Endothelial cell of umbilical vein (primary cell): ENCODE data around the gene SNED1. TPM values are rescaled to one million over a fixed set of nuclear protein-coding genes. Genes with fewer than 3 reads are reported as not detected.

ENCODE experiments used
- BruUV-seq: library from RNA; stranded (reverse); fragments of 400-500 nt; replicated peaks from 2 replicates; lab custom pipeline; 2021; lab: Mats Ljungman, UMichigan
- CTCF ChIA-PET: fragments of 300-600, 350-600 bp; sonication (Branson Sonifier 250); formaldehyde crosslinking; loops from one replicate; lab custom pipeline; 2021; ENCODE audit warnings: antibody characterized with exemption, inconsistent platforms; lab: Charles Lee
- POLR2A ChIA-PET: fragments of 300-600, 350-600 bp; sonication (Branson Sonifier 250); formaldehyde crosslinking; loops from one replicate; lab custom pipeline; 2021; ENCODE audit warnings: antibody characterized with exemption, inconsistent platforms; lab: Charles Lee
- DNase-seq: peaks from one replicate; pipeline ENCODE4 v3.0.0-alpha.2; 2011; ENCODE audit warnings: low read depth, low spot score
- FAIRE-seq: peaks from 2 replicates; lab custom pipeline; 2011; peaks lifted over from hg19 to GRCh38; lab: Jason Lieb, UNC
- H2AFZ ChIP-seq: 2 replicates; pipeline ENCODE4 v1.6.0; 2012; ENCODE audit warnings: low read depth, low read length, control low read depth, inconsistent platforms
- H3K27ac ChIP-seq: 2 replicates; pipeline ENCODE4 v1.5.1; 2011; ENCODE audit warnings: low read depth, mild to moderate bottlenecking, control low read depth, low read length, moderate library complexity; ENCODE audit not compliant: insufficient read depth
- H3K27me3 ChIP-seq, 2 experiments: 2 replicates each; pipeline versions ENCODE4 v1.6.0 to v1.6.1; 2011; ENCODE audit warnings: low read length in 2 of 2, mixed read lengths in 1 of 2; ENCODE audit not compliant: control insufficient read depth in 2 of 2, insufficient read depth in 2 of 2
- H3K36me3 ChIP-seq, 2 experiments: 2 replicates in 1 of 2; 3 replicates in 1 of 2; pipeline ENCODE4 v1.5.1; 2011; ENCODE audit warnings: low read length in 2 of 2, mild to moderate bottlenecking in 1 of 2, moderate library complexity in 1 of 2; ENCODE audit not compliant: control insufficient read depth in 2 of 2, insufficient read depth in 2 of 2; ENCODE audit errors: extremely low read depth in 1 of 2
- H3K4me1 ChIP-seq: 3 replicates; pipeline ENCODE4 v1.5.1; 2011; ENCODE audit warnings: mild to moderate bottlenecking, low read length; ENCODE audit not compliant: control insufficient read depth, insufficient read depth; ENCODE audit errors: extremely low read depth
- H3K4me2 ChIP-seq: 2 replicates; pipeline ENCODE4 v1.6.1; 2011; ENCODE audit warnings: low read length, control low read depth, mixed read lengths; ENCODE audit not compliant: insufficient read depth
- H3K4me3 ChIP-seq, 3 experiments: fragments of 200-600 bp in 1 of 3; sonication (generic), shearing (Covaris generic) in 1 of 3; replicated peaks in 1 of 3; 2 replicates each; pipeline ENCODE4 v1.5.1; 2011 to 2016; ENCODE audit warnings: control low read depth in 3 of 3, low read length in 3 of 3, mild to moderate bottlenecking in 2 of 3, inconsistent platforms in 1 of 3, low read depth in 1 of 3, moderate library complexity in 1 of 3; ENCODE audit not compliant: insufficient read depth in 1 of 3
- H3K79me2 ChIP-seq: 2 replicates; pipeline ENCODE4 v1.6.0; 2012; ENCODE audit warnings: low read length, inconsistent platforms; ENCODE audit not compliant: control insufficient read depth, insufficient read depth
- H3K9ac ChIP-seq: replicated peaks from 2 replicates; pipeline ENCODE3; 2011; ENCODE audit warnings: low read length, control low read depth; ENCODE audit not compliant: insufficient read depth; ENCODE audit errors: extremely low read depth
- H3K9me1 ChIP-seq: replicated peaks from 3 replicates; pipeline ENCODE4 v1.6.0; 2011; ENCODE audit warnings: mild to moderate bottlenecking, low read length; ENCODE audit not compliant: control insufficient read depth, insufficient read depth; ENCODE audit errors: extremely low read depth
- H3K9me3 ChIP-seq: replicated peaks from 2 replicates; pipeline ENCODE4 v1.5.1; 2012; ENCODE audit warnings: low read length, inconsistent platforms; ENCODE audit not compliant: control insufficient read depth, insufficient read depth
- H4K20me1 ChIP-seq: replicated peaks from 2 replicates; pipeline ENCODE3; 2011; ENCODE audit warnings: mild to moderate bottlenecking, low read length; ENCODE audit not compliant: control insufficient read depth, insufficient read depth; ENCODE audit errors: extremely low read depth
- CTCF ChIP-seq, 2 donors: IDR thresholded peaks; 1 replicate in 1 of 2; 2 replicates in 1 of 2; pipeline ENCODE4 v1.5.1; 2011; ENCODE audit warnings: low read length in 2 of 2, mild to moderate bottlenecking in 2 of 2, moderate library complexity in 2 of 2, control low read depth in 1 of 2, inconsistent platforms in 1 of 2, low read depth in 1 of 2; ENCODE audit not compliant: insufficient read depth in 1 of 2; ENCODE audit errors: extremely low read depth in 1 of 2
- EZH2 ChIP-seq: IDR thresholded peaks from 2 replicates; pipeline ENCODE4 v1.6.1; 2012; ENCODE audit warnings: borderline replicate concordance, low read depth, mild to moderate bottlenecking, moderate library complexity, low read length, inconsistent platforms; ENCODE audit not compliant: severe bottlenecking
- FOS ChIP-seq: IDR thresholded peaks from 2 replicates; pipeline ENCODE4 v1.6.1; 2011; ENCODE audit warnings: mild to moderate bottlenecking, low read length, moderate library complexity, borderline replicate concordance; ENCODE audit not compliant: insufficient read depth
- GATA2 ChIP-seq: IDR thresholded peaks from 2 replicates; pipeline ENCODE4 v1.7.0; 2011; ENCODE audit warnings: low read depth, mild to moderate bottlenecking, moderate library complexity, mixed read lengths, low read length; ENCODE audit not compliant: insufficient read length, insufficient read depth
- JUN ChIP-seq: IDR thresholded peaks from 2 replicates; pipeline ENCODE4 v1.6.1; 2011; ENCODE audit warnings: borderline replicate concordance, low read depth; ENCODE audit not compliant: insufficient read length, insufficient read depth
- MAX ChIP-seq: IDR thresholded peaks from 2 replicates; pipeline ENCODE4 v1.6.1; 2011; ENCODE audit not compliant: insufficient read depth, insufficient read length
- MYC ChIP-seq: IDR thresholded peaks from one replicate; pipeline ENCODE4 v1.6.1; 2011; ENCODE audit warnings: mild to moderate bottlenecking, low read depth, low read length
- POLR2A ChIP-seq: IDR thresholded peaks from 2 replicates; pipeline ENCODE4 v1.6.1; 2012; ENCODE audit warnings: low read depth, mild to moderate bottlenecking, control low read depth, low read length
- POLR2AphosphoS5 ChIP-seq: IDR thresholded peaks from 2 replicates; pipeline ENCODE4 v1.6.1; 2012; ENCODE audit warnings: low read depth, mild to moderate bottlenecking, control low read depth, low read length, moderate library complexity; ENCODE audit not compliant: insufficient read depth
- dilution Hi-C: fragments of 300-500 bp; cut with MboI; formaldehyde crosslinking; loops from one replicate; pipeline ENCODE4 v1.15.0; 2019; ENCODE audit warnings: low sequenced_read_pairs; ENCODE audit not compliant: extremely low pct_ligation_motif_present
- intact Hi-C: fragments of 100-400 bp; cut with micrococcal nuclease; formaldehyde crosslinking; loops from one replicate; pipeline ENCODE4 v1.10.0; 2022
- polyA plus RNA-seq, 4 experiments: library from polyadenylated mRNA; depleted of rRNA in 3 of 4; stranded (reverse) in 3 of 4; unstranded in 1 of 4; fragments of >200 nt; gene quantifications; 2 replicates each; pipeline versions ENCODE4 v1.2.1 to v1.2.3, GENCODE V29; 2011 to 2012; ENCODE audit warnings: missing spikeins in 1 of 4
- total RNA-seq: library from RNA; stranded (reverse); gene quantifications from 2 replicates; pipeline ENCODE4 v1.2.3, GENCODE V29; 2021

SNED1 gene
- total and polyA plus RNA-seq, 2 donors (not counting 3 experiments of a cell fraction or from before 2014, with no cell fraction given), result 14.1 to 17.2 TPM

DNA sequence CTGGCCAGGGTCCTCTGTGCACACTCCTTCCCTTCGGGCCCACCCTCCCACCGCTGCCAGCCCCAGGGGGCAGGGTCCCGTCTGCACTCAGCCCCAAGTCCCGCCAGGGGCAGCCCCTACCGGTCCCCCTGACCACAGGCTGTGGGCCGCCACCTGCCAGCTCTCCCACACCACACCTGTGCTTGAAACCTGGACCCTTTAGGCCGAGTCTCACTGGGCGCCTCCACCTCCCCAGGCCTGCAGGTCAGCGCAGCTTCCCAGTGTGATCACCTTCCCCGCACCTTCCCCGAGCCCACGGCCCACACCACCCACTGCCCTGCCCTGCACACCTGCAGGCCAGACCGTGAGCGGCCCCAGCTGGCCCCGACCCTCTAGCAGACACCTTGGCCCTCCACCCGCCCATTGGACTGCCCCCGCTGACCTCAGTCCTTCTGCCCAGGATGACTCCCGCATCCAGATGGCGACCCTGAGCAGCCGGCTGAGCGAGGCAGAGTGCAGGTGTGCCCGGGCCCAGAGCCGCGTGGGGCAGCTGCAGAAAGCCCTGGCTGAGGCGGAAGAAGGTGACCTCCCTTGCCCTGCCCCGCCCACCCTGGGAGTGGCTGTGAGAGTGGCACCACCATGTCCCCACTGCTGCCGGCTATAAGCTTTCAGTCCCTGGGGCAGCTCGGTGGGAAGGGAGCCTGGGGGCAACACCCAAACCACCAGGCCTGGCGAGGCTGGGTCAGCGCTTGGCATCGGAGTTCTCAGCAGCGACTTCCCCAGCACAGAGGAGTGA is 31.3 kb upstream of the SNED1 start:
- Histone ChIP-seq H3K4me1 (no peaks in the 10 kb centered on the region), H3K27ac (no peak overlapping the region), H3K9me1 (no peaks in the 10 kb centered on the region), H3K9ac (no peak overlapping the region), H3K9me3 (no peaks in the 10 kb centered on the region), H3K4me3 (no peak overlapping the region), H3K36me3 (no peaks in the 10 kb centered on the region), H2AFZ (no peak overlapping the region), H4K20me1 (no peaks in the 10 kb centered on the region), H3K27me3 (no peaks in the 10 kb centered on the region), H3K79me2 (no peaks in the 10 kb centered on the region), H3K4me2 (no peak overlapping the region)
- dilution Hi-C loops, result no loop called here
- ChIA-PET CTCF (interaction anchor here (1.1 to 1.9 kb wide), 3 partner anchors 16 to 112 kb away, joined by 3 to 8 read pairs (median 6); no protein-coding TSS in a partner anchor), POLR2A (no interaction called here)
- BruUV-seq, result no TSS peak
- DNase-seq, result no peak
- no peak for FAIRE-seq
- intact Hi-C loops, result no loop called here
- no peak for TF ChIP-seq CTCF (IDR thresholded peaks at IDR 0.05; ENCODE audit: extremely low read depth in 1 of 2, insufficient read depth in 1 of 2, low read depth in 1 of 2, low read length in 2 of 2)
- no peak for TF ChIP-seq GATA2
- no peak for TF ChIP-seq JUN
- no peak for TF ChIP-seq FOS
- no peak for TF ChIP-seq MAX
- no peak for TF ChIP-seq POLR2A
- no peak for TF ChIP-seq POLR2AphosphoS5
- no peak for TF ChIP-seq EZH2
- TF ChIP-seq MYC, result no peak
